SK-N-SH (cell line): ENCODE measurements around the gene TANC2. TPM values are rescaled to one million over a fixed set of nuclear protein-coding genes. Genes with fewer than 3 reads are reported as not detected.
A peak's percentile ranks its signal among the peaks of the same experiment; 100 is the strongest.

Source experiments
- CTCF ChIA-PET: fragments of 300-600, 350-600 bp; formaldehyde crosslinking; extraction: SDS; loops from one replicate; lab custom pipeline; 2021; lab: Yijun Ruan, JAX
- POLR2A ChIA-PET: fragments of 350-600 bp; sonication (Branson Sonifier 250); formaldehyde crosslinking; extraction: SDS; loops from one replicate; lab custom pipeline; 2020; ENCODE audit warnings: antibody characterized with exemption, inconsistent platforms; lab: Yijun Ruan, JAX
- DNase-seq: peaks from one replicate; pipeline ENCODE4 v3.0.0; 2012
- H2AFZ ChIP-seq: fragments of 200-600 bp; sonication (generic); 2 replicates; pipeline ENCODE4 v1.8.1; 2016; ENCODE audit warnings: antibody characterized with exemption, mild to moderate bottlenecking, low read depth
- H3F3A ChIP-seq: fragments of 200-600 bp; sonication (generic); replicated peaks from 2 replicates; pipeline ENCODE3; 2016; ENCODE audit warnings: antibody characterized with exemption, mild to moderate bottlenecking; ENCODE audit not compliant: insufficient read depth
- H3K27ac ChIP-seq, 2 experiments: fragments of 200-500 bp in 1 of 2; fragments of 200-600 bp in 1 of 2; sonication (Bioruptor generic) in 1 of 2; sonication (generic), shearing (Covaris generic) in 1 of 2; 2 replicates each; pipeline versions ENCODE4 v1.5.1 to v1.6.1; 2014 to 2016; ENCODE audit warnings: low read depth in 2 of 2, inconsistent platforms in 1 of 2, low read length in 1 of 2, mild to moderate bottlenecking in 1 of 2, mixed read lengths in 1 of 2
- H3K27me3 ChIP-seq: fragments of 200-600 bp; sonication (generic), shearing (Covaris generic); 2 replicates; pipeline ENCODE4 v1.6.1; 2016; ENCODE audit warnings: mixed run types; ENCODE audit not compliant: insufficient read depth
- H3K36me3 ChIP-seq, 2 experiments: fragments of 200-500 bp in 1 of 2; fragments of 200-600 bp in 1 of 2; sonication (Bioruptor generic) in 1 of 2; sonication (generic) in 1 of 2; replicated peaks in 1 of 2; 2 replicates each; pipeline versions ENCODE3 to v1.5.1; 2014 to 2016; ENCODE audit warnings: low read length in 1 of 2, mild to moderate bottlenecking in 1 of 2; ENCODE audit not compliant: insufficient read depth in 2 of 2, control insufficient read depth in 1 of 2
- H3K4me1 ChIP-seq, 2 experiments: fragments of 200-500 bp in 1 of 2; fragments of 200-600 bp in 1 of 2; sonication (Bioruptor generic) in 1 of 2; sonication (generic), shearing (Covaris generic) in 1 of 2; 2 replicates each; pipeline versions ENCODE4 v1.5.1 to v1.6.1; 2014 to 2016; ENCODE audit warnings: low read depth in 1 of 2, low read length in 1 of 2, mixed run types in 1 of 2; ENCODE audit not compliant: insufficient read depth in 2 of 2, control insufficient read depth in 1 of 2
- H3K4me2 ChIP-seq: fragments of 200-600 bp; sonication (generic), shearing (Covaris generic); 2 replicates; pipeline ENCODE4 v1.6.1; 2017; ENCODE audit warnings: mixed run types
- H3K4me3 ChIP-seq, 2 experiments: fragments of 200-500 bp in 1 of 2; fragments of 200-600 bp in 1 of 2; sonication (Bioruptor generic) in 1 of 2; sonication (generic), shearing (Covaris generic) in 1 of 2; 2 replicates each; pipeline versions ENCODE4 v1.5.1 to v1.8.1; 2014 to 2016; ENCODE audit warnings: low read depth in 2 of 2, inconsistent platforms in 1 of 2, low read length in 1 of 2, mild to moderate bottlenecking in 1 of 2, mixed read lengths in 1 of 2, moderate library complexity in 1 of 2
- H3K79me2 ChIP-seq: fragments of 200-600 bp; sonication (generic); 2 replicates; pipeline ENCODE4 v1.8.1; 2017; ENCODE audit warnings: mild to moderate bottlenecking; ENCODE audit not compliant: insufficient read depth
- H3K9ac ChIP-seq: fragments of 200-600 bp; sonication (generic); 2 replicates; pipeline ENCODE4 v1.6.1; 2017; ENCODE audit warnings: mixed run types
- H3K9me2 ChIP-seq: fragments of 200-600 bp; sonication (generic); 2 replicates; pipeline ENCODE4 v1.6.1; 2017; ENCODE audit warnings: mixed run types
- H3K9me3 ChIP-seq: fragments of 200-600 bp; sonication (generic); 2 replicates; pipeline ENCODE4 v1.6.1; 2017; ENCODE audit warnings: mixed run types, mild to moderate bottlenecking, moderate library complexity
- H4K20me1 ChIP-seq: fragments of 200-600 bp; sonication (generic); 2 replicates; pipeline ENCODE4 v1.6.1; 2017; ENCODE audit warnings: mild to moderate bottlenecking, mixed run types; ENCODE audit not compliant: insufficient read depth
- CTCF ChIP-seq: fragments of 200-600 bp; sonication (generic); IDR thresholded peaks from 2 replicates; pipeline ENCODE4 v1.6.1; 2017; ENCODE audit warnings: antibody characterized with exemption, mild to moderate bottlenecking, moderate library complexity
- ELF1 ChIP-seq: IDR thresholded peaks from 2 replicates; pipeline ENCODE4 v1.4.0; 2012
- EZH2phosphoT487 ChIP-seq: fragments of 200-600 bp; sonication (generic); IDR thresholded peaks from 2 replicates; pipeline ENCODE4 v1.6.1; 2017; ENCODE audit warnings: low read depth, mixed run types, mild to moderate bottlenecking, antibody characterized with exemption, moderate library complexity, borderline replicate concordance
- FOXJ3 ChIP-seq: sonication (generic); formaldehyde crosslinking; IDR thresholded peaks from 2 replicates; pipeline ENCODE4 v1.5.1; 2020; ENCODE audit warnings: mild to moderate bottlenecking, missing genetic modification reagents
- GABPA ChIP-seq: IDR thresholded peaks from 2 replicates; pipeline ENCODE4 v1.4.0; 2012; ENCODE audit warnings: low read depth, mild to moderate bottlenecking
- JUND ChIP-seq: IDR thresholded peaks from 2 replicates; pipeline ENCODE4 v1.4.0; 2012
- MEF2A ChIP-seq: IDR thresholded peaks from 2 replicates; pipeline ENCODE4 v1.4.0; 2012; ENCODE audit warnings: low read depth, borderline replicate concordance
- MXI1 ChIP-seq: IDR thresholded peaks from 2 replicates; pipeline ENCODE4 v1.6.1; 2012; ENCODE audit warnings: mild to moderate bottlenecking, low read depth, low read length, improper control_type of control experiment
- NFIC ChIP-seq: IDR thresholded peaks from 2 replicates; pipeline ENCODE4 v1.4.0; 2012; ENCODE audit warnings: borderline replicate concordance
- NRF1 ChIP-seq: IDR thresholded peaks from 2 replicates; pipeline ENCODE4 v1.6.1; 2012; ENCODE audit warnings: low read depth, mild to moderate bottlenecking, low read length
- PBX3 ChIP-seq: IDR thresholded peaks from 2 replicates; pipeline ENCODE4; 2012
- RAD21 ChIP-seq: IDR thresholded peaks from 2 replicates; pipeline ENCODE4 v1.6.1; 2012; ENCODE audit warnings: mild to moderate bottlenecking, low read length
- RCOR1 ChIP-seq: fragments of 150-350 bp; IDR thresholded peaks from 2 replicates; pipeline ENCODE4 v1.6.1; 2017; ENCODE audit warnings: antibody characterized with exemption, low read length
- SMC3 ChIP-seq: IDR thresholded peaks from 2 replicates; pipeline ENCODE4 v1.6.1; 2012; ENCODE audit warnings: low read depth, low read length, improper control_type of control experiment
- TAF1 ChIP-seq: IDR thresholded peaks from 2 replicates; pipeline ENCODE4 v1.6.1; 2012; ENCODE audit warnings: low read depth, mild to moderate bottlenecking, low read length, moderate library complexity, borderline replicate concordance
- TCF12 ChIP-seq: IDR thresholded peaks from 2 replicates; pipeline ENCODE4 v1.4.0; 2012
- USF1 ChIP-seq: IDR thresholded peaks from 2 replicates; pipeline ENCODE4 v1.4.0; 2012; ENCODE audit warnings: low read depth, borderline replicate concordance
- USF2 ChIP-seq: fragments of 150-350 bp; IDR thresholded peaks from 2 replicates; pipeline ENCODE4 v1.6.1; 2017; ENCODE audit warnings: antibody characterized with exemption, low read length, low read depth, borderline replicate concordance
- WGBS: methylation state at CpG from one replicate; pipeline ENCODE4 v1.1.6; 2017; ENCODE audit warnings: low lambda C conversion rate; 5-methylcytosine and 5-hydroxymethylcytosine counted together
- polyA plus RNA-seq, 3 experiments: library from polyadenylated mRNA; depleted of rRNA; stranded (reverse); fragments of >200 nt; gene quantifications; 2 replicates each; pipeline ENCODE4 v1.2.3, GENCODE V29; 2012

The TANC2 gene
- polyA plus RNA-seq, 1 of the 3 experiments (the other 2 are of a cell fraction) = 23.0 TPM

GRCh38 chr17:62995377-62995885 is 29.4 kb downstream of the TANC2 start:
- H3K4me3 ChIP-seq = no peak overlapping the region
- no peak overlapping the region for H3K9ac ChIP-seq
- ChIA-PET POLR2A (no interaction called here), CTCF (interaction anchor here (0.6 to 1.9 kb wide), 13 partner anchors 9 to 430 kb away, joined by 3 to 14 read pairs (median 4); no protein-coding TSS in a partner anchor)
- peaks cover 57% of the 10 kb centered on the region for H4K20me1 ChIP-seq
- H3K9me3 ChIP-seq = no peaks in the 10 kb centered on the region
- peaks cover 100% of the 10 kb centered on the region for H3K79me2 ChIP-seq
- H3K4me2 ChIP-seq = no peak overlapping the region
- H3K9me2 ChIP-seq = no peaks in the 10 kb centered on the region
- peaks cover 0 to 24% of the 10 kb centered on the region in 2 experiments for H3K36me3 ChIP-seq
- H2AFZ ChIP-seq = no peak overlapping the region
- H3K27me3 ChIP-seq = no peaks in the 10 kb centered on the region
- peaks cover 2 to 5% of the 10 kb centered on the region in 2 experiments; a peak in 2 of 4 replicates for H3K4me1 ChIP-seq
- TF ChIP-seq SMC3 = peak; percentile 65
- no peak for TF ChIP-seq EZH2phosphoT487
- peak; percentile 72 for TF ChIP-seq RAD21
- TF ChIP-seq CTCF = peak; percentile 64
- no peak for TF ChIP-seq TCF12
- H3K27ac ChIP-seq = no peak overlapping the region
- WGBS = 98% methylated on average over 3 of the region's 3 CpGs
- peak; percentile 40 for DNase-seq
- H3F3A ChIP-seq = peaks cover 11% of the 10 kb centered on the region

GRCh38 chr17:62996221-62996620 is 30.2 kb downstream of the TANC2 start:
- peaks cover 53% of the 10 kb centered on the region for H4K20me1 ChIP-seq
- WGBS = 95% methylated on average over 8 of the region's 8 CpGs
- peaks cover 100% of the 10 kb centered on the region for H3K79me2 ChIP-seq
- ChIA-PET POLR2A (no interaction called here), CTCF (interaction anchor here (0.9 to 1.9 kb wide), 10 partner anchors 9 to 429 kb away, joined by 3 to 14 read pairs (median 4); no protein-coding TSS in a partner anchor)
- no peak overlapping the region for H3K4me3 ChIP-seq
- no peak overlapping the region for H2AFZ ChIP-seq
- no peak overlapping the region for H3K9ac ChIP-seq
- TF ChIP-seq MXI1 (no peak), FOXJ3 (CRISPR knock-in tag) (no peak), JUND (no peak)
- H3F3A ChIP-seq = peaks cover 14% of the 10 kb centered on the region
- no peaks in the 10 kb centered on the region for H3K9me2 ChIP-seq
- no peaks in the 10 kb centered on the region for H3K9me3 ChIP-seq
- no peak overlapping the region for H3K27ac ChIP-seq
- no peaks in the 10 kb centered on the region for H3K27me3 ChIP-seq
- DNase-seq = no peak
- H3K36me3 ChIP-seq = peaks cover 0 to 24% of the 10 kb centered on the region in 2 experiments
- H3K4me1 ChIP-seq = peaks cover 2 to 5% of the 10 kb centered on the region in 2 experiments; a peak in 2 of 4 replicates
- H3K4me2 ChIP-seq = no peak overlapping the region

- Histone ChIP-seq H3K4me3 (no peak overlapping the region), H3K4me1 (peaks cover 3 to 5% of the 10 kb centered on the region in 2 experiments; a peak in 2 of 4 replicates), H3F3A (peaks cover 12% of the 10 kb centered on the region), H3K36me3 (peaks cover 0 to 29% of the 10 kb centered on the region in 2 experiments), H3K9ac (no peak overlapping the region), H3K4me2 (no peak overlapping the region), H3K27ac (no peak overlapping the region), H2AFZ (no peak overlapping the region), H3K9me2 (no peaks in the 10 kb centered on the region), H4K20me1 (peaks cover 55% of the 10 kb centered on the region), H3K9me3 (no peaks in the 10 kb centered on the region), H3K27me3 (no peaks in the 10 kb centered on the region), H3K79me2 (peaks cover 100% of the 10 kb centered on the region)
- ChIA-PET CTCF (interaction anchor here (1.1 to 3.0 kb wide), 5 partner anchors 10 to 408 kb away, joined by 3 to 9 read pairs (median 5); no protein-coding TSS in a partner anchor), POLR2A (no interaction called here)
- no peak for DNase-seq
- 94% methylated on average over 1 of the region's 1 CpG for WGBS
- no peak for TF ChIP-seq FOXJ3 (CRISPR knock-in tag)
- no peak for TF ChIP-seq TCF12
- TF ChIP-seq MEF2A = no peak
- TF ChIP-seq RCOR1 = no peak
- no peak for TF ChIP-seq MXI1
- no peak for TF ChIP-seq USF1
- TF ChIP-seq GABPA = no peak
- TF ChIP-seq PBX3 = no peak
- TF ChIP-seq NRF1 = no peak
- no peak for TF ChIP-seq ELF1
- no peak for TF ChIP-seq NFIC
- TF ChIP-seq TAF1 = no peak
- no peak for TF ChIP-seq USF2
- no peak for TF ChIP-seq SMC3
Measured at GRCh38 chr17:62998166-62998565, 32.1 kb downstream of the TANC2 start.
